Ascending aorta (tissue), 2 donors: ENCODE measurements around the gene PHF2. TPM values are rescaled to one million over a fixed set of nuclear protein-coding genes. Genes with fewer than 3 reads are reported as not detected.

ENCODE experiments used
- DNase-seq, 2 donors: peaks; one replicate each; pipeline ENCODE4 v3.0.0-alpha.2; 2019; ENCODE audit warnings: low spot score in 2 of 2
- H3K27ac ChIP-seq, 2 donors: fragments of 200-600 bp; sonication (generic); one replicate each; pipeline ENCODE4 v1.5.1; 2016 to 2017; ENCODE audit warnings: mild to moderate bottlenecking in 1 of 2
- H3K27me3 ChIP-seq: fragments of 200-600 bp; sonication (generic); one replicate; pipeline ENCODE4 v1.5.1; 2017
- H3K36me3 ChIP-seq, 2 donors: fragments of 200-600 bp; sonication (generic); one replicate each; pipeline ENCODE4 v1.5.1; 2016
- H3K4me1 ChIP-seq, 2 donors: fragments of 200-600 bp; sonication (generic); one replicate each; pipeline ENCODE4 v1.5.1; 2016 to 2017; ENCODE audit warnings: mild to moderate bottlenecking in 1 of 2
- H3K4me3 ChIP-seq, 2 donors: fragments of 200-600 bp; sonication (generic); one replicate each; pipeline ENCODE4 v1.5.1; 2016 to 2017; ENCODE audit warnings: mild to moderate bottlenecking in 1 of 2
- H3K9me3 ChIP-seq, 2 donors: fragments of 200-600 bp; sonication (generic); one replicate each; pipeline ENCODE4 v1.5.1; 2016
- CTCF ChIP-seq, 3 experiments: fragments of 200-600 bp in 2 of 3; fragments of 450-650 bp in 1 of 3; sonication (generic) in 2 of 3; IDR thresholded peaks; one replicate each; pipeline ENCODE4 v1.5.1; 2016 to 2019; ENCODE audit warnings: antibody characterized with exemption in 3 of 3, mild to moderate bottlenecking in 1 of 3, moderate library complexity in 1 of 3
- intact Hi-C: fragments of 100-400 bp; cut with DNase I; formaldehyde crosslinking; loops from one replicate; pipeline ENCODE4 v1.15.1; 2023
- total RNA-seq: library from RNA; depleted of rRNA; stranded (reverse); fragments of >200 nt; gene quantifications from one replicate; pipeline ENCODE4 v1.1.0, GENCODE V29; 2016

PHF2 gene
- total RNA-seq, 1 donor from 2014 or later, result 45.1 TPM

DNA sequence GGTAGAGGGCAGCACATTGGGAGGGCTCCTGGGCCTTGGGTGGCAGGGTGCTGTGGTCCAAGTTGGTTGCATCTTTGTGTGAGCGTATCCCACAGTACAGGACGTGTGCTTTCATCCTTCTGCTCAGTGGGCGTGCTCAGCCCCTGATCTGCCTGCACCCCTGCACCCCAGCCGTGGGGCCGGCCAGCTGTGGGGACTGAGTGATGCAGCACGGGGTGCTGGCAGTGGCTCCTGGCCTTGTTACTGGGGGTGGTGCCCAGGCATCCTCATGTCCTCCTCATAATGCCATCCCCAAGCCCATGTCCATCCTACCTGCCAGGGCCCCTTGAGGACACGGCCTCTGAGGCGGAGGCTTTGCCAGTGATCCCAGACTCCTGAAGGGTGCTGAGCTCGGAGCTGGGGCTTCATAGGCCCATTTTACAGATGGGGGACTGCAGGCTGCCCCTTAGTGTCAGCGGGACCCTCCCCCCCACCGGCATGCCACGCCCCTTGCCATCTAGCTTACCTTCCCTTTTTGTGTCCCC lies 100.7 kb downstream of the PHF2 start:
- H3K36me3 ChIP-seq, result peaks cover 51 to 62% of the 10 kb centered on the region in 2 donors
- H3K27me3 ChIP-seq, result no peaks in the 10 kb centered on the region
- DNase-seq, result peak; percentile 2 to 56
- no peaks in the 10 kb centered on the region for H3K9me3 ChIP-seq
- H3K4me1 ChIP-seq, result no peaks in the 10 kb centered on the region
- intact Hi-C loops, result no loop called here
- H3K4me3 ChIP-seq, result no peak overlapping the region
- TF ChIP-seq CTCF (IDR thresholded peaks at IDR 0.05), result no peak
- no peak overlapping the region for H3K27ac ChIP-seq

- H3K4me3 ChIP-seq, result no peak overlapping the region
- H3K27me3 ChIP-seq, result no peaks in the 10 kb centered on the region
- no peaks in the 10 kb centered on the region for H3K9me3 ChIP-seq
- peaks cover 51 to 61% of the 10 kb centered on the region in 2 donors for H3K36me3 ChIP-seq
- no peak overlapping the region for H3K27ac ChIP-seq
- DNase-seq, result peak in 1 of 2 donors; percentile 58
- no peak for TF ChIP-seq CTCF (IDR thresholded peaks at IDR 0.05)
- intact Hi-C loops, result no loop called here
- no peaks in the 10 kb centered on the region for H3K4me1 ChIP-seq
Measured at GRCh38 chr9:93677641-93678136, 101.3 kb downstream of the PHF2 start.

DNA sequence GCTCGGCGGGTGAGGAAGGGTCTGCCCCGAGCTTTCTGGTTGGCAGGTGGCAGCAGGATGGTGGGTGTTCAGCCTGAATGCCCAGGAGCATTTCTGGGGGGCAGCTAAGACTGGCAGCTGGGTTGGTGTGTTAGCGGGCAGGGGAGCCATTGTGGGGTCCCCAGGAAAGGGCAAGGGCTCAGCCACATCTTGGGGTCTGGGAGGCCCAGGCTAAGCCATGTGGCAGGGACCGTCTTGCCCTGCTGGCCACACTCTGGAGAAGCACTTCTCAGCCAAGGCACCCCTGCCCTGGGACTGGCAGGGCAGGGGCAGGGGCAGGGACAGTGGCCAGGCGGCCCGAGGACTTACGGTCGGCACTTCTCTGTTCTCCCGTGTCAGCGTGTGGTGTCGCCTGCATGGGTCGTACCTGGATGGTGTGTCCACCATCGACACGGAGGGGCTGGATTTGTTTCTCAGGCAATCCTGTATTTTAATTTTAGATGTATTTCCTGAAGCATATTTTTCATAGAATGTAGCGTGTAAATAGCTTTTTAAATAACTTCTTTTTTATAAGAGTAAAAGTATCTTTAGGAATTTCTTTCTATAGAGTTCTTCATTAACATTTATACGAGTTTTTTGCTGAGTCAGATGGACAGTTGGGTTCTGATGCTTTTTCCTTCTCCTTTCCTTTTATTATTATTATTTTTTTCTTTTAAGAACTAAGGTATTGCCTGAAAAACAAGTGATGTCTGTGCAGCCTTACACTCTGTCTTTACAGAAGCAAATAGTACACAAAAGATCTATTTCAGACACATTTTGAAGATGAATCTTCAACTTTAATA lies 102.0 kb downstream of the PHF2 start:
- Histone ChIP-seq H3K4me1 (no peaks in the 10 kb centered on the region), H3K36me3 (peaks cover 51 to 54% of the 10 kb centered on the region in 2 donors), H3K9me3 (no peaks in the 10 kb centered on the region), H3K27ac (no peak overlapping the region), H3K27me3 (no peaks in the 10 kb centered on the region), H3K4me3 (no peak overlapping the region)
- intact Hi-C loops, result no loop called here
- peak; percentile 4 to 50 for DNase-seq
- no peak for TF ChIP-seq CTCF (IDR thresholded peaks at IDR 0.05)

- Histone ChIP-seq H3K36me3 (peaks cover 37 to 40% of the 10 kb centered on the region in 2 donors), H3K9me3 (no peaks in the 10 kb centered on the region), H3K4me3 (no peak overlapping the region), H3K27me3 (no peaks in the 10 kb centered on the region), H3K4me1 (no peaks in the 10 kb centered on the region), H3K27ac (no peak overlapping the region)
- intact Hi-C loops, result loop anchor here (10.0 kb wide), 1 partner anchor 535 kb away; no protein-coding TSS in a partner anchor
- TF ChIP-seq CTCF (IDR thresholded peaks at IDR 0.05), result no peak
- DNase-seq, result peak in 1 of 2 donors; percentile 50
Measured at GRCh38 chr9:93679536-93680442, 103.4 kb downstream of the PHF2 start.

DNA sequence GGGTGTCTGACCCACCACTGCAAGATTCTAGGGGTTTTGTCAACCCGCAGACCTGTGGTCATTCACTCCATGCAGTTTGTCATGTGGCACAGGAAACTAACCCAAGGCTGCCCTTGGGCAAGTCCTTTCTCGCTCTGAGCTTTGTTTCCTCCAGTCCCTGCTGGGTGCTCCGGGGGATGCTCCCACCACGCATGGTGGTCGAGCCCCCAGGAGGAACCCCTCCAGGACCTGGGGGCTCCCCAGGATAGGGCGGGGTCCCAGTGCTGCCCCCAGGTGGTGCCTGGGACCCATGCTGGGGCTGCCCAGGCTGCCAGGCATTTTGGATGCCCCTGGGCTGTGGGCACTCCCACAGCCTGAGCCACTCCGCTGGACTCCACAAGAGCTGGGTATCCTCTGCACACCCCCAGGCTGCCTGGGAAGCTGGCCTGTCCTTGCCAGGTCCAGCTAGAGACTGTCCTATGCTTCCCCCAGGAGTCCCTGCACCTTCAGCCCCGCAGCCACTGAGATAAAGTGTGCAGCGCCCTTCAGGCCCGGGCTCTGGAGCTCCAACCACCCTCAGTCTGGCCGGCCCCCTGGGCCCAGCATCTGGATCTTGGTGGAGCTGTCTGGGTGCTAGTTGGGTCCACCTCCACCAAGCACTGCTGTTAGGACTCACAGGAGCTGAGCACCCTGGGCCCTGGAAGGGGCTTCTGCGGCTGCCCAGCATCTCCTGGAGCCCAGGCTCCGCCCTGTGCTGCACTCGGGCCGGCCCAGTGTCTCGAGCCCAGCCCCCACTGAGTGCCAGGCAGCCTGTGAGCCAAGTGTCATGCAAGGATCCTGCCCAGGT lies 104.3 kb downstream of the PHF2 start:
- Histone ChIP-seq H3K27ac (no peak overlapping the region), H3K4me1 (no peaks in the 10 kb centered on the region), H3K27me3 (no peaks in the 10 kb centered on the region), H3K9me3 (no peaks in the 10 kb centered on the region), H3K36me3 (peaks cover 29 to 31% of the 10 kb centered on the region in 2 donors), H3K4me3 (no peak overlapping the region)
- no peak for TF ChIP-seq CTCF (IDR thresholded peaks at IDR 0.05)
- DNase-seq, result peak in 1 of 2 donors; percentile 55
- intact Hi-C loops, result loop anchor here (10.0 kb wide), 1 partner anchor 534 kb away; no protein-coding TSS in a partner anchor
